Hematopoietic multipotent progenitor cell (in vitro differentiated cells): ENCODE results near the gene SLC22A5. TPM values are rescaled to one million over a fixed set of nuclear protein-coding genes. Genes with fewer than 3 reads are reported as not detected.
"Not testable (repeated sequence)": the region's sequence is repeated elsewhere in the genome, so short reads cannot be mapped to it uniquely, and the experiment has no call there.

Experiments
- DNase-seq, 3 donors: peaks; one replicate each; pipeline ENCODE4 v3.0.0-alpha.2; 2011 to 2015; ENCODE audit warnings: low read depth in 2 of 3, low spot score in 2 of 3
- total RNA-seq: library from RNA; depleted of rRNA; stranded (reverse); fragments of >200 nt; gene quantifications from one replicate; pipeline ENCODE4 v1.2.3, GENCODE V29; 2012

Gene SLC22A5
- total RNA-seq, 1 donor: 12.9 TPM

DNA sequence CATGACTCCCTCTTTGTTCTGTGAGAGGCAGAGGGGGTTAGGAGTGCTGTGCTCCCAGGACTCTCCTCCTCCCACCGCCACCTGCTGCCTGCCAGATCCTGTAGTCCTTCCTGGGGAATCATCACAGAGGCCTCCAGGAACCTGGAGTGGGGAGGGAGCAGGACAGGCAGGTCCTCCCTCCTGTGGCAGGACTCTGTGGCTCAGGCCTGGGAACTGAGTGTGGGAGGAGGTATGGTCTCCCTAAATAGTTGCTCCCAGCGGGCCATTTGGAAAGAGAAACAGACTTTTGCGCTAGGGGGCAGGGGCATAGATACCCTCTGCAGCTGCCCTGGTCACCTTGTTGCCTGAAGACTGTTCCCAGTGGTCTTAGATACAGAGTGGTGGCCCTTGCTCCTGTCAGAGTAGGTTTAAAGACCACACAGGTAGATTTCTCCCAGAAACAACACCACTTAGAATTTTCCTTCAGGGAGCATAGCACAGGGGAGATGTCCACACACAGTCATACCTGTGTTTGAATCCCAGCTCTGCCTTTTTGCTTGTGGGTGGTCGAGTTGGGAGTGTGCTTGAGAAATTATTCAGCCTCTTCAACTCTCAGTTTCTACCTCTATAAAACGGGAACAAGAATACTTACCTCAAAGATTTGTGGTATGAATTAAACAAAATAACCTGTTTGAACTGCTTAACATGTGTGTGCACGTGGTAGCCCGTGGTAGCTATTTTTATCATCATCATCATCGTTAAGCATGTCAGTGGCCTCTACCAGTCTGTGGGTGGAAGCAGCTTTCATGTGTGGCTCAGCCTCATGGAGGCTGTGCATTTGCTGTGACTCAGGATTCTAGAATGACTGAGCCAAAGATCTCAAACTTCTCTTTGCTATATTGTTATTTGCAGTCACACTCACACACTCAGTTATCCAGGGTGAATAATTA, 55.8 kb downstream of the SLC22A5 start:
- DNase-seq: peak; percentile 34 to 69 (median 67)

GRCh38 chr5:132425975-132426524, 56.5 kb downstream of the SLC22A5 start:
- DNase-seq: no peak

GRCh38 chr5:132426525-132427138, 57.1 kb downstream of the SLC22A5 start:
- peak; percentile 24 to 97 (median 95) for DNase-seq

- DNase-seq: peak in 2 of 3 donors; percentile 29 to 42
These were observed 58.0 kb downstream of the SLC22A5 start for GRCh38 chr5:132427281-132428146.

- no peak for DNase-seq
These were observed 58.6 kb downstream of the SLC22A5 start for GRCh38 chr5:132428147-132428482.

GRCh38 chr5:132428484-132429462, 59.3 kb downstream of the SLC22A5 start:
- no peak for DNase-seq

DNA sequence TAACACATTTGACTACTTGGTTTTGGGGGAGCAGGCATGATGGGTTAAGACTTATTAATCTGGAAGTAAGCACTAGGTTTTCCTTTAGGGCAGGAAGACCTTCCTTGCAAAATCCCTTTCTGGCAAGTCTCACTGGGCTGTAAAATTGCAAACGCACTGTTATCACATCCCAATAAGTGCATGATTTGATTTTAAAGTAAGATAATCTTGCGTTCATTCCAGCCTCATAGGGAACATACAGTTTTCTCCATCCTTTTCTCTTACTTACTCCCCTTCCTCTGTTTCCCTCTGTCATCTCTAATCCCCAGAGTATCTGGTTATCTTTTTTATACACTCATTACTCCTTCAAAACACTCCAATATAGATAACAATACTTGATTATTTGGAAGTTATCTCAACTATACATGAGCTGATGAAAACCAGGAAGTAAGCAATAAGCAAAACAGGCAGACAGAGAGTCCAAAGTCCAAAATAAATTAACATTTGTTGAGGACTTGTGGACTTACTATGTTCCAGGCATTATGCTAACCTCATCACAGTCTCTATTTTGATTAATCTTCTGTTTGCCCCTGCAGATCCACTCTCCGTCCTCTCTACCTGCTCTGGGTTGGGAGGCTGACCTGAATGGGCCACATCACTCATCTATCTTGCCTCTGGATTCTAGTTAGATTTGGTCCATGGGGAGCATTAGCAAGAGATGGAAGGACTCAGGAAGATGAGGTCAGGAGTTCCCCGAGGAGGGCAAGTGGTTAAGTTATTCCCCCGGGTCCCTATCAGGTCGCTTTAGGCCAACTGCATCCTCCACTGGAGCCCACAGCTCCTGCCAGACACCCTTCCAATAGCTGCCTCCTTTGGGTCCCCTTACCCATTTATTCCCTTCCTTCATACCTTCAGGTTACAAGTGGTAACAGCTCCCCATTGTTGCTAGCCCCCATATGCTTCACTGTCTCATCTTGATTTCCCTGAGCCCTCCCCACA, 60.2 kb downstream of the SLC22A5 start:
- DNase-seq: no peak

GRCh38 chr5:132430746-132431145, 61.2 kb downstream of the SLC22A5 start:
- DNase-seq: no peak

- no peak for DNase-seq
These were observed 62.1 kb downstream of the SLC22A5 start for GRCh38 chr5:132431632-132432031.

DNA sequence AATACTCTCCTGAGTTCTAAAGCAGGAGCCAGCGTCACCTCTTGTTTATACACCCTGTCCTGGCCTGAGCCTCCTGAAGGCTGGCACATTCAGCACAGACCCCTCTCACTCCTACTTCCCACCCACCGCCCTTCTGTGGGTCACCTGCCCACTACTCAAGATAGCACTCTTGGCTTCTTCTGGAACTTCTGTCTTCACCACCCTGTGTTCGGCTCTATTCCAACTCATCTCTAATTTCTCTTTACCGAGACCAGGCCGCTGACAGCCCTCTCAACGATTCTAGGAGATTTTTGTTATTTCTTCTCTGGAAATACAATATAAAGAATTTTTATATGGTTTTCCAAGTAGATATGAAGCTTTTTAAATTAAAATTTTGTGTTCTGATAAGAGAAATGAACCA, 63.6 kb downstream of the SLC22A5 start:
- DNase-seq: no peak

DNA sequence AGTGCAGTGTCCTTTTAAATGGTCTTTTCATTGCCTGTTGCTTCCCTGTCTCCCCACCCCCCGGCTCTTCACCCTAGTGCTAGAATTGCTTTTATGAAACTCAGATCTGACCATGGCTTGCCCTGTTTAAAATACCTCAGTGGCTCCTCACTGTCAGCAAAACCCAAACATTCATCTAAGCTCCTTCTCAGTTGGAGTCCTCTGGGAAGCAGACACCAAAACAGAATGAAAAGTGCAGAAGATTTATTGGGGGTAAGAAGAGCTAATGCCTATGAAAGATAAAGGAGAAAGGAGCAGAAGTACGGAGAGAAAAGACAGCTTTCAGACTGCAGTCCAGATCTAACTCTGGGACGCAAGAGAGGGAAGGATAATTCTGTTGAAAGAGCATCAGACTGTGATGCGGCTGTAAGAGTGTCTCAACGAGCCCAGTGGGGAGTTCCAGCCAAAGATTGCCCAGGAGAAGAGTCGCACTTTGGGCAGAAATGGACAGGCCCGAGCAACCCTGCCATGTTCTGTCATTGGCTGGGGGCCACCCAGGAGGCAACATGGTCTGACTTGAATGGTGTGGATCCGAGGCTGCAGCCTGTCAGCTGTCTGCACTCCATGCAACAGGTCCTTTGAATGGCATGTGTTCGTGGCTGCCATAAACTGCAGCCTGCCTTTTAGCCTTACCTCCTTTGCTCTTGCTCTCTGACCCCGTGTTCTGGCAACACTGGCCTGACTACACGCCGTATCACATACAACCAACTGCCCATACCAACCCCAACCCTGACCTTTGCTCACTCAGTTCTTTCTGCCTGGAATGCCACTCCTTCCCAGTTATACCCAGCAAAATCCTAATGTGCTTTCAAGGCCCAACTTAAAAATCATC, 65.1 kb downstream of the SLC22A5 start:
- DNase-seq: no peak

GRCh38 chr5:132435447-132435846, 65.9 kb downstream of the SLC22A5 start:
- DNase-seq: no peak

- DNase-seq: no peak
These were observed 66.4 kb downstream of the SLC22A5 start for GRCh38 chr5:132435886-132436285.

- DNase-seq: no peak
These were observed 67.4 kb downstream of the SLC22A5 start for GRCh38 chr5:132436936-132437335.

DNA sequence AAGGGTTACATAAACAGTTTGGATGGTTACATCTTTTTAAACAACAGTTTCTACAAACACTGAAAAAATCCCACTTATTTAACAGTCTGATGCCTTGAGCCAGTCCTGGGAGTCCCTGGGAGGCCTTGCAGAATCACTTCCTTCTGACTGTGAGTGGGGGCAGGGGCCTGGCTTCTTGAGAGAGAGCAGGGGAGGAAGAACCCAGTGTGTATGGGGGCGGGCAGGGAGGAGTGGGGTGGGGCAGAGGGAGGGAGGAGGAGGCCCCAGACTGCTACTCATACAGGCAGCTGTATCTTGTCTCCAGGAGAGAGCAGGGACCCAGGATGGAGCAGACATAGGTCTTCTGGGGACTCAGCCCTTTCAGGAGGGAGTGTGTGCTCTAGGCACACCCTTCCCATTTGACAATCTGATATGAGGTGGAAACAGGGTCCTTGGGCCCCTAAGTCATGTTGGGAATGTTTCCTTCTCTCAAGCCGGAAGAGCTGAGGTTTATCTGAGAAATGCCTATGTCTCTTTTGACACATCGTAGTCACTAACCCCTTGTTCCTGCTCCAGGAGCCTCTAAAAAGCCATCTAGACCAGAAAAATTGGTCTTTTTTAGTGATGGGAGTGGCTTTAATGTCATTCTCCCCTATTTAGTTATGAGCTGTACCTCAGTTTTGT, 68.2 kb downstream of the SLC22A5 start:
- peak in 2 of 3 donors; percentile 23 to 50 for DNase-seq

DNA sequence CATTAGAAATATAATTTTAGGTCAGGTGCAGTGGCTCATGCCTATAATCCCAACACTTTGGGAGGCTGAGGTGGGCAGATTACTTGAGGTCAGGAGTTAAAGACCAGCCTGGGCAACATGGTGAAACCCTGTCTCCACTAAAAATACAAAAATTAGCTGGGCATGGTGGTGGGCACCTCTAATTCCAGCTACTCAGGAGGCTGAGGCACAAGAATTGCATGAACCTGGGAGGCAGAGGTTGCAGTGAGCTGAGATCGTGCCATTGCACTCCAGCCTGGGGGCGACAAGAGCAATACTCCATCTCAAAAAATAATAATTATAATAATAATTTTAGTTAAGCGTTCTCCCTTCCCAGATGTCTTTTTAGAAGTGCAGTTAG, 68.7 kb downstream of the SLC22A5 start:
- not testable (repeated sequence) for DNase-seq

- DNase-seq: peak in 1 of 3 donors; percentile 51
These were observed 69.4 kb downstream of the SLC22A5 start for GRCh38 chr5:132438917-132439316.
